Testis (tissue), 2 donors: Measurements from ENCODE around the gene TMEM9.

Experiments
- CTCF ChIP-seq, 3 experiments: fragments of 450-650 bp in 2 of 3; fragments of 200-600 bp in 1 of 3; sonication (generic) in 1 of 3; IDR thresholded peaks; one replicate each; pipeline ENCODE4 v1.5.1; 2016 to 2019; ENCODE audit warnings: antibody characterized with exemption in 3 of 3, mild to moderate bottlenecking in 2 of 3, moderate library complexity in 1 of 3
- POLR2A ChIP-seq: fragments of 450-650 bp; IDR thresholded peaks from one replicate; pipeline ENCODE4 v1.6.1; 2017; ENCODE audit warnings: antibody characterized with exemption, mild to moderate bottlenecking, moderate library complexity

- TF ChIP-seq CTCF (IDR thresholded peaks at IDR 0.05) (no peak), POLR2A (no peak)
These were observed 58.7 kb downstream of the TMEM9 start for GRCh38 chr1:201095581-201095980.
